ENCODE measurements around the gene CD47.
A peak's percentile ranks its signal among the peaks of the same experiment; 100 is the strongest.

CD47 gene

GRCh38 chr3:108091498-108092250 is 843 bp upstream of the CD47 start:
- DNase-seq (ENCODE audit: low read depth, low spot score), result no peak

GRCh38 chr3:108090049-108090700 is 656 bp downstream of the CD47 start:
- DNase-seq (ENCODE audit: low read depth, low spot score), result peak; percentile 48

- DNase-seq (ENCODE audit: low read depth, low spot score), result no peak
These were observed 1.3 kb downstream of the CD47 start for GRCh38 chr3:108089579-108089978.

- no peak for DNase-seq (ENCODE audit: low read depth, low spot score)
These were observed 2.1 kb downstream of the CD47 start for GRCh38 chr3:108088697-108089096.

DNA sequence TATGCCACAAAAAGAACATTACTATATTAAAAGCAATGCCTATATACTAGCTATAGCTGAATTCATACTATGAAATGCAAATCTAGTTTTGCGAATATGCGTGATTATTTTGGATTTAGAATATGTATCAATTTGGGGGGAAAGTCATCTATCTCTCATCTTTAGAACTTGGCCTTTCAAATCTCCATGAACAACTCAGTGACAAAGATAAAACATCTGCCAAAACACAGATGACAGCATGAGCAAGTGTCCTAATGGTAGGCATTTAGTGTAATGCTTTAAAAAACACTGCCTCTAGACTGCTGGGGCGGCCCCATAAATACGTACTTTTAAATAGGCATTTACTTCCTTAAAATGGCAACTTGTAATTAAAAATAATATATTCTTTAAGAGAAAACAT is 2.7 kb downstream of the CD47 start:
- no peak for DNase-seq (ENCODE audit: low read depth, low spot score)

GRCh38 chr3:108086653-108087052 is 4.2 kb downstream of the CD47 start:
- no peak for DNase-seq (ENCODE audit: low read depth, low spot score)

- no peak for DNase-seq (ENCODE audit: low read depth, low spot score)
These were observed 5.0 kb downstream of the CD47 start for GRCh38 chr3:108085810-108086350.

- no peak for DNase-seq (ENCODE audit: low read depth, low spot score)
These were observed 5.5 kb downstream of the CD47 start for GRCh38 chr3:108085370-108085769.

DNA sequence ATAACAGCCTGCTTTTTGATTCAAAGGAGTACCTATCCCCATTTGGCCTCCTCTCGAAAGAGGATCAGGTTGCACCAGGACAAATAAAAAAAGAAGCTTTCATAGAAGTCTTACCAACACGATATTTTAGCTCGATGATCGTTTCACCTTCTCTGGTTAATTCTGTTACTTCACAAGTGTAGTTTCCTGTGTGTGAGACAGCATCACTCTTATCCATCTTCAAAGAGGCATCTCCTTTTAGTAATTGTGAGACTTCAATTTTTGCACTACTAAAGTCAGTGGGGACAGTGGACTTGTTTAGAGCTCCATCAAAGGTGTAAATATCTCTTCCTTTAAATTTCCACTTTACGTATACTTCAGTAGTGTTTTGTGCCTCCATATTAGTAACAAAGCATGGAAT is 11.0 kb downstream of the CD47 start:
- no peak for DNase-seq (ENCODE audit: low read depth, low spot score)

DNA sequence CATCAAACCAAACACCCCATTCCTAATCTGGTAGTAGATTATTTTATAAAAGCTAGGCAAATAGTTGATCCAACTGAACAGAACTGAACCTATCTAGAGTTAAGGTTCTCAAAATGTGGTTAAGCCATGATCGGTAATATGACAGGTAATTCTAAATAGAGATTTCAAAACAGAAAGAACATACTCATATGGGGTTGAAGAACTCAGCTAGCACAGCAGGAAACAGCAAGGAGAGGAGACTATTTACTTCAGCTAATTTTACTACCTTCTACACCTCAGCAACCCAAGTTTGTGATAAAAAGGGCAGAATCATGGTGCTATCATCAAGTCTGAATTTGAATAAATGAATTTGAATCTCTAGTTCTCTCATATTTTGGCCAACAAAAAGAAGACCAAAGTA is 11.8 kb downstream of the CD47 start:
- DNase-seq (ENCODE audit: low read depth, low spot score), result no peak

GRCh38 chr3:108076564-108076963 is 14.3 kb downstream of the CD47 start:
- DNase-seq (ENCODE audit: low read depth, low spot score), result no peak

- no peak for DNase-seq (ENCODE audit: low read depth, low spot score)
These were observed 16.9 kb downstream of the CD47 start for GRCh38 chr3:108073764-108074431.

GRCh38 chr3:108071368-108071767 is 19.5 kb downstream of the CD47 start:
- DNase-seq (ENCODE audit: low read depth, low spot score), result no peak

DNA sequence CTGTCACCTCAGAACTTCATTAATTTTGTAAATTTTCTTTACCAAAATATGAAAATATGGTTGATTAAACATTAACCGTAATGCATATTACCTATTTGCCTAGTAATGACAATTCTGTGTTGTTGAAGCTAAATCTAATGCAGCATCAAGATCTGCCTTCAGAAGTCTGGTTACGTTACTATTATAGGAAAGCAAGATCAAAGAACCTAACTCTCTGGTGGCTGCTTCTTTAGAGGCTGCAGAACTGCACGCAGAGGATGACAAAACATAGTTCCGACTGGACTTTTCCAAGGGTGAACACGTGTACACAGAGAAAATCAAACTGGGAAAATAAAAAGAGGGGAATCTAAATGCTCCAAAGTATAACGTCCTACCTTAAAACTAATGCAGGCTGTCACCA is 20.5 kb downstream of the CD47 start:
- DNase-seq (ENCODE audit: low read depth, low spot score), result no peak

GRCh38 chr3:108067768-108068167 is 23.1 kb downstream of the CD47 start:
- DNase-seq (ENCODE audit: low read depth, low spot score), result no peak

- DNase-seq (ENCODE audit: low read depth, low spot score), result no peak
These were observed 25.7 kb downstream of the CD47 start for GRCh38 chr3:108065096-108065495.

- DNase-seq (ENCODE audit: low read depth, low spot score), result no peak
These were observed 26.4 kb downstream of the CD47 start for GRCh38 chr3:108064293-108064887.

DNA sequence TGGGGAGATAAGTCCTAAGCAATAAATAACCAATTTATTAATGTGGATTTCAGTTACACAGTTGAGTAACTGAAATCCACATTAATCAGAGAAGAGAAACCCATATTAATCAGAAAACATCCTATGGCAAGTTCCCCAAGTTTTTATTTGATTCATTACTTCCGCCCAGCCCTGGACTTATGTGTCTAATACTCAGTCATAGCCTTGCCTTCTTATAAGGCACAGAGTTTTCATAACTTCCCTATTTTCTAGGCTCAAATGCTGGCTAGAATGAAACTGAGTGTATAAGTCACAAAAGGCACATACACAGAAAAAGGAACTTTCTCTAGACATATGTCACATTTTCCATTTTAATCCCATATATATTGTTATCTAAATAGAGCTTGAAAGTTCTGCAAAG is 28.8 kb downstream of the CD47 start:
- DNase-seq (ENCODE audit: low read depth, low spot score), result no peak

- no peak for DNase-seq (ENCODE audit: low read depth, low spot score)
These were observed 30.5 kb downstream of the CD47 start for GRCh38 chr3:108060331-108060730.

DNA sequence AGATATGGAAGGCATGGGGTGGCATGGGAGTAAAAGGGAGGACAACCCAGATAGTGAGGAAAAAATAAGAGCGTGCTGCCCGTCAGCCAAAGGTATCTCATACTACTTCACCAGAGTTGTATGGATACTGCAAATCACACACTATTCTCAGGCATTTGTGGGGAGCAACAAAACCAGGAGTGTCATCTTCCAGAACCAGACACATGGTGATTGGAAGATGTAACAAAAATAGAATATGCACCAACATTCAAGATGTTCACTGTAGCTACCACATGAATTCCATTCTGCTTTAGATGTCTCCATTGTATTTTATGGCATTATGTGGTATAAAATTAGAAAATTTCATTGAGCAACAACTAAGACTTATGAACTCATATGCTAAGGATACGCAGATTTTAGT is 34.9 kb downstream of the CD47 start:
- DNase-seq (ENCODE audit: low read depth, low spot score), result no peak

GRCh38 chr3:108054935-108055334 is 35.9 kb downstream of the CD47 start:
- DNase-seq (ENCODE audit: low read depth, low spot score), result no peak

DNA sequence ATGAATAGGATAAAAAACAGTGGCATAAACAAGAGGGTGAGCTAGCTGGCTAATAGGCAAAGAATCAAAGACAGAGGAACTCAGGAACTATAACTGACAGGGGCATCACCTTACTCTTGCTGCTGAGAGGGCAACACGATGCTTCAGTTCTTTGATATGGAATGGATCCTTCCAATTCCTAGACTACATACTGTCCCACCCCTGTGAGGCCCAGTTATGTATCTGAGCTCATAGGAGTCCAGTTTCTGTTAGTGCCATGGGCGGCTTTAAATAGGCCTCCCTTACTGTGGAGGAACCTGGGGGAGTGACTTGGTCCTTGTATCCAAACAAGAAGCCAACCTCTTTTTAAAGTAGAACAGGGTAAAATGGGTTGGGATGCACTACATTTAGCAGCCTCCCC is 37.3 kb downstream of the CD47 start:
- no peak for DNase-seq (ENCODE audit: low read depth, low spot score)
